GM21381 (cell line): ENCODE measurements around the gene ZNF831.

ENCODE experiments used
- ATAC-seq: cut with Tn5 transposase; IDR thresholded peaks from one replicate; pipeline ENCODE4 v1.9.1; 2021; ENCODE audit warnings: mild to moderate bottlenecking, moderate library complexity; ENCODE audit not compliant: unreplicated experiment

ZNF831 gene

DNA sequence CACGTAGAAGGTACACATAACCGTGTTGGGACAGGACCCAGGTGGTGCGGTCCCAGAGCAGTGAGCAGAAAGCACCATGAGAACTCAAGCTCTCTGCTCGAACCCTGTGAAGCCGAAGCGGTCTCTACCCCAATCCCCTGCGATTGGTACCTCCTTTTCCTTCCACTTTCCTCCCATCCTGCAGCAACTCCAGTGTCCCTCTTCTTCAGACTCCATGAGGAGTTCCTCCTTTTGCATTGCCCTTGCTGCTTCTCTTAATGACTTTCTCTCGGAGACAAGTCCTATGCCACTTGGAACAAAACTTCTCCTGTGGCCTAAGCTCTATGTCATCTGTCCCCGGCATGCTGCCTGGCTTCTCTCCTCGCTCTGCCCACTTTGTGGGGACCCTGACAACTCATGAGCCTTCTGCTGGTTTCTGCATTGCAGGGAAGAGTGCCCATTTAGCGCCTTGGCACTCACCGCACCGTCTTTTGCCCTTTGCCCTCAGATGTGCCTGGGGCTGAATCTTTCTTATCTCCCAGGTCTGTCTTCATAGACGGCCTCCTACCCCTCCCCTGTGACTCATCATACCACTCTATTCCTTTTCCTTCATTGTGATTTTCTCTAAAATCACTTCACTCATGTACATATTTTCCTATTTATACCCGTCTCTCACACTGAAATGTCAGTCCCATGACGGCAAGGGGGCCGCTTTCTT lies 9.2 kb upstream of the ZNF831 start:
- no peak for ATAC-seq

DNA sequence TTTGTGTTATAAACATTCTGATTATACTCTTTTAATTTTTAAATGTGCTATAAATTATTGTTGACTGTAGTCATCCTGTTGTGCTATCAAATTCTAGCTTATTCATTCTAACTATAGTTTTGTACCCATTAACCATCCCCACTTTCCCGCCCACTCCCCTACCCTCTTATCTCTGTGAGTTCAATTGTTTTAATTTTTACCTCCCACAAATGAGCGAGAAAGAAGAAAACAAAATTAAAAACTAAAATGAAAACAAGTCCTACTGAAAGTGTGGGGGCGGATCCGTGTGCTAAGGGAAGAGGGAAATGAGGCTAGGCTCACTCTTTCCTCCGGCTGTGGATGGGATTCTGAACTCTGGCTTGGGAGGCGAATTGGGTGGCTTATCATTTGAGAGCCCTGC lies 6.6 kb upstream of the ZNF831 start:
- ATAC-seq = no peak

DNA sequence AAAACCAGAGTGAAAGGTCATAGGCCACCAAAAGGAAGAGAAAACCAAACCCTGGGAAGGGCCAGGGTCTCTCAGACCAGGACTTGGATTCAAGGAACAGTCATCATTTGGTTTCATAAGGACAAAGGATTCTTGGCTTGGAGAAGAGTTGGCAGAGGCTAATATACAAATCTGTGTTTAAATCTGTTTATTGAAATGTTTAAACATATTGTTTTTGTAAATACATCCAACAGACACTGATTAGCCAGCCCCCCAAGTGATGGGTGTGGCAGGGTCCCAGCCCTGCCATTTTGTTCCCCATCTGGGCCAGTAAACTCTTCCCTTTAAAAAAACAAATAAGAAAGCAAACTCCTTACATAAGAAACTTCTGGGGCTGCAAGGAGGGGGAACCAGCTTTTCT lies 6.1 kb upstream of the ZNF831 start:
- no peak for ATAC-seq

DNA sequence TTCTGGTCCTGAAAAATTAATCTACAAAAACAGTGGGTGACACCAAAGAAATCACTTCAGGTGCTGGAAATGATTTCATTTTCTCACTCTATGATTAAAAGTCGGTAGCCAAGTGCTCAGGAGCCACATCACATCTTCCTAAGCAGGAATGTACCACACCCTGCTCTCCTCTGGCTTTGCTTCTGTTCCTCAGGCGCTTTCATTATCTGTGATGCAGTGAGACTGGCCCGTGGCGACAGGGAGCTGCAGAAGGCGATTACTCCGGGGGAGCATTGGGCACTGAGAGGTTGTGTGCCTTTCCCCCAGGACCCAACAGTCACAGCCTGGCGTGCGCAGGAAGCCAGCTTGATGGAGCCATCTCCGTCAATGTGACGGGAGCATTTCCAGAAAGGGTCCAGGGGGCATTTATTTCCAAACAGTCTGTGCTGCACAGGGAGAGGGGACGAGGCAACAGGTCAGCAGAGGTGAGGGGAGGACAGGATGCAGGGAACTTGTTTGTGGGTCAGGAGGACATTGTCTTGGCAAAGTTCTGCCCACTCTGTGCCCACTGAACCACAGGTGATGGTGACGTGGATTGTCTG lies 5.6 kb upstream of the ZNF831 start:
- ATAC-seq = no peak

DNA sequence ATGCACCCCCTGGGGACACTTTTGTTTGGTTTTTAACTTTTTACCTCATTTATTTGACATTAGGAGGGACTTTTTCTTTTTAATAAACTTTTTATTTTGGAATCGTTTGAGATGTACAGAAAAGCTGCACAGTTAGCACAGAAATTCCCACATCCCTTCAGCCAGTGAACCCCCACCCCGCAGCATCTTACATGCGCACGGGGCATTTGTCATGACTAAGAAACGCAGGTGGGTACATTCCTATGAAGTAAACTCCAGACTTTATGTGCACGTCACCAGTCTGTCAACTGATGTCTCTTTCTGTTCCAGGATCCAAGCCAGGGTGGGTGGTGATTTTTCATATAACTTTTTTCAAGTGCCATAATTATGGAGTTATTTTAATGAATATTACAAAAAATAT lies 4.9 kb upstream of the ZNF831 start:
- ATAC-seq = no peak

DNA sequence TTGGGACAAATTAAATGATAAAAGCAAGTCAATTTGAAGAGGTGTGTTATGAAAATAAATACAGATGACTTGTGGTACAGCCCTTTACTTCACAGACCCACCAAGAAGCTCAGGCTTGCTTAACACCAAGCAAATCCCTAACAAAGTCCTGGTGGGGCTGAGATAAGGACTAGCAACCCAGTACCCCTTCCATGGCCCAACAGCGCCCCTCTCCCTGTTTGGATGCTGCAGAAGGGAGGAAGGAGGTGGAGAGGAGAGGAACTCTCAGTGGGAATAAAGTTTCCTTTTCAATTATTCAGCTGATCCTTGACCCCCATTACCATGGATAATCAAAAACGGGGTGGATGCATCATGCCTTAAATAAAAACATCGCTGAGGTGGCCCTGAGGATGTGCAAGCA lies 4.5 kb upstream of the ZNF831 start:
- ATAC-seq = no peak

DNA sequence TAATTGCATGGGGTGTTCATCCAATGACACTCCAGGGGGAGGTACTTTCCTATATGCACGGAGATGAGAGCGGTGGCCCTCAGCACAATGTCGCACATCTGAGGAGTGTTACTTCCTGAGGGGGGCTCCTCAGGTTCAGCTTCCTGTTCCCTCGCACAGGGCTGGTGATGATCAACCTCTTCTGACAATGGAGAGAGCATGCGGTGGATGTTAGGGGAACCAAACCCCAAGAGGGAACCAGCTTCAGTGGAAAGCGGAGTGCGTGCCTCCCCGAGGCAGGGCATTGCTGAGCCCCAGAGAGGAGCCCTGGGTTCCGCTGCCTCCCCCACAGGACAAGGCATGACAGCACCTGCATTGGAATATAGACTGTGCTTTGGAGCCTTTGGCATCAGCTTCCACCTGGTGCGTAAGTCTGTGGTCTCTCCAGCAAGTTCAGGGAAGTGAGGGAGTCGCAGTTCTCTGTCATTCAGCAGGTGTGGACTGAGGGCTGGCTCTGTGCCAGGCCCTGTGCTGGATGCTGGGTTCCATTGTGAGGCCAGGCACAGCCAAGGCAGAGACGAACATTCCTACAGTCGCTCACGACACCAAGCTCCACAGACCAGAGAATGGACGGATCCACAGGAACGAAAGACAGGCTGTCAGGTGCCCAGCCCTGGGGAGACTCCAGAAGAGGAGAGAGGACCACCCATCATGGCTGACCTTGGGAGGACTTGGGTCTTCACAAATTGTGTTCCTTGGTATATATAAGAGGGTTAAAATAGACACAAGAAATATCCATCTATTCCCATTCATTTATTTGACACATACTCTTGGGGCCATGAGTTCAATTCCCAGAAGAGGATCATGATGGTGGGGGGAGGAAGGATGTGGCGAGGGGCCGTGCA lies 3.9 kb upstream of the ZNF831 start:
- no peak for ATAC-seq

DNA sequence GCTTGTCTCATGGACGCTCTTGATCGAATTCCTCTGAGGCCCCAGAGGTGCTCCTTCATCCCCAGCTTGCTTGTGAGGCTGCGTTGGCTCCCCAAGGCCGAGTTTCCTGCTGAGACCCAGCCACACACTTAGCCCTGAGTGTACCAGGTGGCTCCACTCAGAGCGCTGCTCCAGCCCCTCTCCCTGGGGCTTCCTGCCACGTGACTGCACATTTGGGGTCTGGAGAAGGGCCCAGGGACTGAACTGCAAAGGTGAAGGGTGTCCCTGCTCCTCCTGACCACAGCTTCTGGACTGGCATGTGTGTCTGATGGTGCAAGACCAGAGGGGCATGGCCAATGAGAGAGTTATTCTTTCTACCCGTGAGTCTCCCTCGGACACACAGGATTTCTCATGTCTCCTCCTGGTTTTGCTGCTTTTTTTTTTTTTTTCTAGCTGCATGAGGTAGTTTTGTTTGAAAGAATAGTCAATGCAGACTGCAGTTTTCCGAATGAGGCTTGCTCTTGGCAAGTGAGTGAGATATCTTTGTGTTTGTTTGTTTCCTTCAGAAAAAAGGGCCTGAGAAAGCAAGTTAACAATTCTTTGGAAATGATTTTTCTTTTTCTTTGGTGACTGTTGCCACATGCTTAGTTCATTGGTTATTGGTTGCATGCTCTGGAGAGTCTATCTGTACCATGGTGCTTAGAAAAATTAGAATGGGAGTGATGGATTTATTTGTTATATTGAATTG lies 3.1 kb upstream of the ZNF831 start:
- ATAC-seq = no peak

DNA sequence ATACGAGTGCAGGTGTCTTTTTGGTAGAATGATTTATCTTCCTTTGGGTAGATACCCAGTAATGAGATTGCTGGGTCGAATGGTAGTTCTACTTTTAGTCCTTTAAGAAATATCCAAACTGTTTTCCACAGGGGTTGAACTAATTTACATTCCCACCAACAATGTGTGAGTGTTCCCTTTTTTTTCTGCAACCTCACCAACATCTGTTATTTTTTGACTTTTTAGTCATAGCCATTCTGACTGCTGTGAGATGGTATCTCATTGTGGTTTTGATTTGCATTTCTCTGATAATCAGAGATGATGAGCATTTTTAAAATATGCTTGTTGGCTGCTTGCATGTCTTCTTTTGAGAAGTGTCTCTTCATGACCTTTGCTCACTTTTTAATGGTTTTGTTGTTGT lies 1.9 kb upstream of the ZNF831 start:
- no peak for ATAC-seq

DNA sequence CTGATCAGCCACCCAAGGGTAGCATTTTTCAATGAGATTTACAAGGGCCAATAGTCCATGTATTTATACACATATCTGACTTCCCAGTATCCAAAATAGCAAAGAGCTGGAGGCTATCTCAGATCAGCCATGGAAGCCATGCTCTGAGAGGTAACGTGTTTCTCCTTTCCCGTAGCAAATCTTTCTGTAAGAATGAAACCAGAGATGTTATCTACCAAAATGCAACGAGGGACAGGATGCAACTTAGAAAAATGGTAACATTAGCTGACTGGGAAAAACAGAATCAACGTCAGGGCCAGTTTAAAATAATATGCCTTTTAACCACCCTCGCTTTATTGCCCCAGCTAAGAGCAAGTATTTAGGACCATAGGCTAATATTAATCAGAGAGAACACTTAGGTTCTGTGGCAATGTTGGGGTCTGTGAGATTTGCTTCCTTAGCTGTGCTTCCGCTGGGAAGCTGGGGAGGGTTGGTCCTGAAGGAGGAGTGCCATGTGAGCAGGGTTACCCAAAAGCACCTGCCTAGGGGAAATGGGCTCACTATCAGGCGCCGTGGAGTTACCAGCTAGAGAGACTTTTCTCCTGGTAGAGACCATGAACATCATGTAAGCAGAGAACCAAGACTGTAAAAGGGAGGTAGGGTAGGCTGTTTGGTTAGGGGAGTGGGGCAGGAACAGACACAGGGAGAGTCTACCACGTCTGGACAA lies 1.2 kb downstream of the ZNF831 start:
- ATAC-seq = no peak

DNA sequence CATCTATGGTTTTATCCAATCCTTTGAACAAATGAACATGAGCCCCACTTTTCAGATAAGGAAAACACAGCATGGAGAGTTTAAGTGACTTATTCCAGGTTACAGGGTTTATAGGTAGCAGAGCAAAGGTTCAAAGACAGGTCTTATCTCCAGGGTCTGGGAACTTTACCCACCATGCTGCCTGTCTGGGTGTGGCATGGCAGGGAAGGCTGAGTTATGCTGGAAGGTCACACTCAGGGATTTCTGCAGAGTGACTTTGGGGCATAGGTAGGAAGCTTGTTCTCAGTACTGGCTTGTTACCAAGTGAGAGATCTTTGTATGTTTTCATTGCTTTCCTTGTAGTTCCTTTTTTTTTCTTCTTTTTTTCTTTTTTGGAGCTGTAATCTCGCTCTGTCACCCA lies 1.8 kb downstream of the ZNF831 start:
- ATAC-seq = no peak

DNA sequence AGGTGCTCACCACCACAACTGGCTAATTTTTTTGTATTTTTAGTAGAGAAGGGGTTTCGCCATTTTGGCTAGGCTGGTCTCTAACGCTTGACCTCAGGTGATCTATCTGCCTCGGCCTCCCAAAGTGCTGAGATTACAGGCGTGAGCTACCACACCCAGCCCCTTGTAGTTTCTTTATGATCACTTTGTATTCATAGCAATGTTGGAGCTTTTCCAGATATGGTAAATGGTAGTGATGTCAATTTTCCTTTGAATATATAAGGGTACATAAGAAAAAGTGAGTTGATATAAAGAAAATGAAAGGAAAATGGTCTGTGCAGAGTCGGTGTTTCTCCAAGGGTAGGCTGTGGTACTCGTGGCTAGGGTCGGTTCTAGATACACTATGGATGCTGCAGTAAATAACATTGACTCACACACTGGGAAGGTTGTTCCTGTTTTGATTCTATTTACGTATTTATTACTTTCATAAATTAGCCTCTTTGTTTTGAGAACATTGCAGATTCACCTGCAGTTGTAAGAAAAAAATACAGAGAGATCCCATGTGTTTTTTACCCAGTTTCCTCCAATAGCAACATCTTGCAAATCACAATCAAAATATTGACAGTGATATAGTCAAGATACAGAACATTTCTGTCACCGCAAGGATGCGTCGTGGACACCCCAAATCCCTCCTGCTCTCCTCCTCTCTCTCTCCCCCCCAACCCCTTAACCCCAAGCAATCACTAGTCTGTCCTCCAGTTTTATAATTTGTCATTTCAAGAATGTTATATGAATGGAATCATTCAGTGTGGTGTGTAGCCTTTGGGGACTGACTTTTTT lies 2.5 kb downstream of the ZNF831 start:
- ATAC-seq = no peak

DNA sequence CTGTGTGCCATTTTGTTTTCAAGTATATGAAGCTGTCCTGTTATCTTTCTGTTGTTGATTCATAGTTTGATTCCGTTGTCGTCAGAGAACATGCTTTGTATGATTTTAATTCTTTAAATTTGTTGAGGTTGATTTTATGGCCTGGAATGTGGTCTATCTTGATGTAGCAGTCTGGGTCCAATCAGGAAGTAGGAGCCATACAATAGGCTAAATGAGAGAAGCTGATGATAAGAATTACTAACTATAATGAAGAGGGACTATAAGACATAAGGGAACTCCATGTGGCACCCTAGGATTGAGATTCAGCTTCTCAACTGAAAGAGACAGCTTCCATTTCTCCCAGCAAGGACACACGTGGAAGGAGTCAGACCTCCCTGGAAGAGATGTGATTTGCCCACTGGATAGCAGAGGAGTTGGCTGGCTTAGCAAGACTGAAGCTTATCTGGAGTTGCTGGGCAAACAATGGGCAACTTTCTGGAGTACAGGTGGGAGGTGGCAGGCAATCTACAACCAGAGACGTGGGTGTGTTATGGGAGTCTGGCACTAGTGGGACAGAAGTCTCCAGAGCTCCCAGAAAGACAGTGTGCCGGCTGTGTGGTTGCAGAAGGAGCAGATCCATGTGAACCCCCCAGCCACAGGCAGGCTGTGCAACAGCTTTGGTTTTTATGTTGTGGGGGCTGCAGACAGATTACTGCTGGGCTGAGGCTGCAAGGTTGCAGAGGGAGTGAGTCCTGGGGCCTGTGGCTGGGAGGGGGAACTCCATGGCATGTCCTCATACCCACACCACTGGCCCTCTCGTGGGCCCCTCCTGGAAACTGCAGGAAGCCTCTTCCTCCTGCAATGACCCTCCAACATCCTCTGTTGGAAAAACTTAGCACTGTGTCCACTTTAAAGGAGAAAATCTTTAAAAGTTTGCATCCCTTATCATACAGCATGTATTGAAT lies 7.1 kb downstream of the ZNF831 start:
- no peak for ATAC-seq

DNA sequence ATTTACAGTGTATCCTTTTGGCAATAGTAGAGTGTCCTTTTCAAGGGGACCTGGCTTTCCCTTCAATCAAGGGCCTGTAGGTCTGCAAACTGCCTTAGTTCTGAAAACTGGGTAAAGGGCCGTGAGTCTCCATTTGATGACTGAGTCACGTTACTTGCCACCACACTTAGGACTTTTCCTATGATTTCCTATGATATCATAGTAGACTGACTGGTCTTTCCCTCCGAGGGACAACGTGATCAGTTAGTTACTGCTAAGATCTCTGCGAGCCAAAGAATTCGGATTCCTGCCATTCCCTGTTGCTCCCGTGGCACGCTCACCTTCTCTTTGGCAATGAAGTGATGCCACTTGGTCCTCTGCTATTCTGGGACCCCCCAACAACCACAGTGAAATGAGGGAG lies 8.4 kb downstream of the ZNF831 start:
- no peak for ATAC-seq

DNA sequence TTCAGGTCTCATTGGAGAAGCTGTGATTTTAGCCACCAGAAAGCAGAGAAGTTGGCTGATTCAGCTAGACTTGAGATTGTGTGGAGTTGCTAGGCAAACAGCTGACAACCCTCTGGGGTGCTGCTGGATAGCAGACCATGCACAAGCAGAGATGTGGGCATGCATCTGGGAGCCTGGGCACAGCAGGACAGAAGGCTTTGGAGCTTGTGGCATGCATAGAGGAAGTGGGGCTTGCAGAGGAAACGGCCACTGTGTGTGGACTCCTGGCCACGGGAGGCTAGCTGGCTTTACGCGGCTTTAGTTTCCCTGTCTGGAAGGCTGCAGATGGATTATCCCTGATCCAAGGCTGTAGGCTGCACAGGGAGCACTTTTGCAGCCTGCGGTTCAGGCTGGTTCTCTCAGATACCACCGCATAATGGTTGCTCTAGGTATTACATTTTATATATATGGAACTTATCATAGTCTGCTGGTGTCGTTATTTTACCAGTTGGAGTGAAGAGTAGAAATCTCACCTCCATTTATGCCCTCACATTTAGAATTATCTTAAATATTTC lies 10.4 kb downstream of the ZNF831 start:
- no peak for ATAC-seq

DNA sequence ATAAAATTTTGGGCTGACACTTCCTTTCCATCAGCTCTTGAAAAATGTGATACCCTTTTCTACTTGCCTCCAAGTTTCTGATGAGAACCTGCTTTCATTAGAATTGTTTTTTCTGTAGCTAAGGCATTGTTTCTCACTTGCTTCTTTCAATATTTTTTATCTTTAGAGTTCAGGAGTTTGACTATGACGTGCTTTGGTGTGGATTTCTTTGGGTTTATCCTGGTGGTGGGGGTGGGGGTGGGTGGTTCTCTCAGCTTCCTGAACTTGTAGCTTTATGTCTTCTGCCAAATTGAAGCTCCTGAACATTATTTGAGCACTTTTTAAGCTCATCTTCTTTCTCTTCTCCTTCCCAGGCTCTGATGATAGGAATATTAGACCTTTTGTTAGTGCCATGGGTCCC lies 11.4 kb downstream of the ZNF831 start:
- ATAC-seq = no peak

DNA sequence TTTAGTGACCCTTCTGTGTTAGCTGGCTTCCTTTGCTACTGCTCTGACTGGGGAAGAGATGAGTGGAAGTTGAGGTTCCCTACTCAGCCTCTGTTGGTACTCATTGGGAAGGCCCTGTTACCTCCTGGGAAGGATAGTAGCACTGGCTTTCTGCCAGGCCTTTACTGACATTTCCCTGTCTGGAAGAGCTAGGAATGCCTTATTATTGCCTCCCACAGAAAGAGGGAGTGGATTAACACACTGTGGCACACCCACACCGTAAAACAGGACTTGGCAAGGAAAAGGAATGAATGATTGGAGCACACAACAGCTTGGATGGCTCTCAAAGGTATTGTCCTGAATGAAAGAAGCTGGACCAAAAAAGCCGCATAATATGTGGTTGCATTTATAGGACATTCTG lies 12.2 kb downstream of the ZNF831 start:
- no peak for ATAC-seq

DNA sequence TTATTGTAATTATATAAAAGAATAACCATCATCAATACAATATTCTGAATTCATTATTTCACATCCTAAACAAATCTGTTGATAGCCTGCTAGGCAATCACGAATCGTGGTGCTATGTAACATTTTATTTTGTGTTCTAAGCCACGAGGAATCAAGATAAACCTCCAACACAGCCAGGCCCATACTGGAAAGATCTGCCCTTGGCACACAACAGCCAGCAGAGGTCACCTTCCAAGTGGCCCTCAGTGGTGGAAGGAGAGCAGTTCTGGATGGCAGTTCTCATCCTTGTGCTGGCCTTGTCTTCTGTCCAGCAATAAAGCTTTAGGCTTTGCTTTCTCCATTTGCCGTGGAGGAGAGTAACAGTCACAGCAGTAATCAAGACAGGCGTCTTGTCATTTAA lies 13.2 kb downstream of the ZNF831 start:
- no peak for ATAC-seq
